ENCODE results near the gene F2RL3. TPM values are rescaled to one million over a fixed set of nuclear protein-coding genes. Genes with fewer than 3 reads are reported as not detected.

Gene F2RL3
- 0.03 TPM in 1 of 5 replicates, not detected in the others for total RNA-seq (2022; extraction: Qiagen RNA extraction)

DNA sequence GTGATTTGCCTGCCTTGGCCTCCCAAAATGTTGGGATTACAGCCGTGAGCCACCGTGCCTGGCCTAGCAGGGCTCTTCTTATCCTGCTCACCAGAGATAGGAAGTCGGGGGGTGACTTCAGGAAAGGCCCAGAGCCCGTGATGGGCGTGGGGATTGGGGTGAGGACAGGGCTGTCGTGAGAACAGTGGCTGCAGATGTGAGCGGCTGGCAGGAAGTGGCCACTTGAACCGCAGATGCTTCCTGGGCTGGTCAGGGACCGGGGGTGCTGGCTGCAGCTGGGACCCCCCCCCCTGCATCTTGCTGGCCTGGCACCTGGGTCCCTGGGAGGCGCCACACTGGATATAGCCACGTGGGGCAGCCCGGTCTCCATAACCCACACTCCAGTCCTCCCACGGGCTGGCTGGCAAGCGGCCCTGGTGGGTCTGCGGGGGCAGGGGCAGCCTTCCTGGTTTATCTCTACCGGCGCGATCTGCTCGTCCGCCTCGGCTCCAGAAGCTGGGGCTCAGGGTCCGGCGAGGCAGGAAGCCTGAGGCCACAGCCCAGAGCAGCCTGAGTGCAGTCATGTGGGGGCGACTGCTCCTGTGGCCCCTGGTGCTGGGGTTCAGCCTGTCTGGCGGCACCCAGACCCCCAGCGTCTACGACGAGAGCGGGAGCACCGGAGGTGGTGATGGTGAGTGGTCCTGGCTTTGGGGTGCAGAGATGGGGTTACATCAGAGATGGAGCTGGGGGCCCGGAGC is at the start of gene F2RL3:
F2RL3 (plus strand) TSS at position 371 of the 737 bp plus-strand sequence; CDS start at position 562, 191 bp downstream.

Other genes starting within 250 kb of the F2RL3 start
- 69.9 to 76.9 TPM (median 72.1 TPM) in 5 replicates for gene SMIM7, start 228.9 kb upstream of the F2RL3 start, total RNA-seq (2022; extraction: Qiagen RNA extraction)
- 0.93 to 1.2 TPM (median 1.1 TPM) in 5 replicates for gene TMEM38A, start 227.9 kb upstream of the F2RL3 start, total RNA-seq (2022; extraction: Qiagen RNA extraction)
- gene NWD1, start 169.2 kb upstream of the F2RL3 start, total RNA-seq (2022; extraction: Qiagen RNA extraction): not detected in 5 replicates
- 17.7 to 21.3 TPM (median 20.0 TPM) in 5 replicates for gene SIN3B, start 59.6 kb upstream of the F2RL3 start, total RNA-seq (2022; extraction: Qiagen RNA extraction)
- 0.05 to 0.18 TPM (median 0.07 TPM) in 4 of 5 replicates, not detected in the other for gene CPAMD8, start 137.8 kb downstream of the F2RL3 start, total RNA-seq (2022; extraction: Qiagen RNA extraction)
- 12.3 to 14.3 TPM (median 12.5 TPM) in 5 replicates for gene HAUS8, start 186.5 kb downstream of the F2RL3 start, total RNA-seq (2022; extraction: Qiagen RNA extraction)
- gene MYO9B, start 186.8 kb downstream of the F2RL3 start, total RNA-seq (2022; extraction: Qiagen RNA extraction): 29.1 to 35.7 TPM (median 34.5 TPM) in 5 replicates

Data from A549 treated with Hydrocortisone at 1 μM for 4 hours (cell line).